Right cardiac atrium (tissue), 5 donors: Measurements from ENCODE around the gene PCSK4. TPM values are rescaled to one million over a fixed set of nuclear protein-coding genes. Genes with fewer than 3 reads are reported as not detected.

Experiments used
- ATAC-seq, 2 donors: fragments of 200-7000 bp; cut with Tn5 transposase; one replicate each; pipeline versions ENCODE4 v1.8.0 to v1.9.1; 2020; ENCODE audit warnings: moderate library complexity in 2 of 2, mild to moderate bottlenecking in 1 of 2
- DNase-seq, 3 donors: peaks; one replicate each; pipeline ENCODE4 v3.0.0-alpha.2; 2020
- H3K27ac ChIP-seq: one replicate; pipeline ENCODE4 v1.5.1; 2013; ENCODE audit warnings: mild to moderate bottlenecking, low read length, control low read depth, moderate library complexity
- H3K27me3 ChIP-seq: one replicate; pipeline ENCODE4 v1.6.1; 2013; ENCODE audit not compliant: control insufficient read depth, insufficient read depth
- H3K4me1 ChIP-seq: one replicate; pipeline ENCODE4 v1.6.1; 2013; ENCODE audit warnings: low read length; ENCODE audit not compliant: control insufficient read depth, insufficient read depth
- H3K4me3 ChIP-seq: one replicate; pipeline ENCODE4 v1.5.1; 2013; ENCODE audit warnings: low read length, control low read depth
- H3K9me3 ChIP-seq: one replicate; pipeline ENCODE4 v1.6.1; 2013; ENCODE audit warnings: low read length; ENCODE audit not compliant: control insufficient read depth
- WGBS: extraction: QIAGEN DNeasy Blood & Tissue Kit; methylation state at CpG from one replicate; pipeline ENCODE4 v1.1.7; 2013; 5-methylcytosine and 5-hydroxymethylcytosine counted together
- intact Hi-C, 4 donors: fragments of 100-400 bp; cut with DNase I; formaldehyde crosslinking; loops; one replicate each; pipeline versions ENCODE4 v1.11.0 to v1.14.0; 2022 to 2023
- polyA plus RNA-seq: library from polyadenylated mRNA; stranded (reverse); fragments of 200-250 nt; gene quantifications from one replicate; pipeline ENCODE4 v1.2.3, GENCODE V29; 2013
- total RNA-seq, 4 donors: library from RNA; stranded (reverse); fragmentation: NEBNext Ultra II Directional; extraction: Animal tissue kit (Norgen Biotek cat#: 25700); gene quantifications; one replicate each; pipeline ENCODE4 v1.2.1, GENCODE V29; 2021
- donor health status: healthy with polysubstance abuse.
- donor health status: DM: no; HTN: yes; CAD: no.
- donor health status: DM: no; HTN: no; CAD: no.
- donor health status: DM: no; HTN: yes; CAD: no; lungs with severe emphysema.
- donor health status: DM: yes; HTN: yes; CAD: no.

The PCSK4 gene
- total and polyA plus RNA-seq, 5 donors: 0.33 to 2.4 (median 1.5) TPM

DNA sequence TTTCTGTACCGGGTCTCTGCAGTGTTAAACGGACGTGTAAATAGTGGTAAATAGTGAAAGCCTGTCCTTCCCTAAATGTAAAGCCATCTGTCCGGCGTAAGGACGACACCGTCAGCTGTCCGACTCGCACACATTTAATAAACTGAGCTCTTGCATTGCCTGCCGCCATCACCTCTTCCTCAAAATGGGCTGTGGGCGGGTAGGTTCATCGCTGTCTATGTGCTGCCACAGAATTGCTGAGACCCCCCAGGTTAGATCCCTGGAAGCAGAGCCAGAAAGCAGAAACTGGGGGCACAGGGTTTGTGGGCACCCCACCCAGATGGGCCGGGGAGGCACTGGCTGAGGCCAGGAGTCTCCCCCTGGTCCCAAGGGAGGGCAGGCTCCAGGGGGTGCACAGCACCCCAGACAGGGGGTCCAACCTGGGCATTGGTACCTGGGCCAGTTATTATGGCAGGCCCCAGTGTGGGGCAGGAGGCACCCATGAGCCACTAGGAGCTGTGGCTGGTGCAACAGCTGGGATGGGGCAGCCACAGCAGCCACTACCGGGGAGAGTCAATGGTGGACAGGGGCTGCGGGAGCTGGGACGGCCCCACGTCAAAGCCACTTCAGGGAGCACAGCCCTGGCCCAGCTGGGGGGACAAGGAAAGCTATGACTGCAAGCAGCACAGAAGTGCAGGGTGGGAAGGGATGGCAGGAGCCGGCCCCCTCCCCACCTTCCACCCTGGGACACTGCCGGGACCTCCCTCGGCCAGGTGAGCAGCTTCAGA, 16.9 kb downstream of the PCSK4 start:
- Histone ChIP-seq H3K9me3 (no peaks in the 10 kb centered on the region), H3K27me3 (no peaks in the 10 kb centered on the region), H3K4me1 (peaks cover 4% of the 10 kb centered on the region), H3K27ac (no peak overlapping the region), H3K4me3 (no peak overlapping the region)
- peak; percentile 12 to 58 (median 43) for DNase-seq
- ATAC-seq: no peak
- intact Hi-C loops: no loop called here
- 64% methylated on average over 20 of the region's 20 CpGs for WGBS

DNA sequence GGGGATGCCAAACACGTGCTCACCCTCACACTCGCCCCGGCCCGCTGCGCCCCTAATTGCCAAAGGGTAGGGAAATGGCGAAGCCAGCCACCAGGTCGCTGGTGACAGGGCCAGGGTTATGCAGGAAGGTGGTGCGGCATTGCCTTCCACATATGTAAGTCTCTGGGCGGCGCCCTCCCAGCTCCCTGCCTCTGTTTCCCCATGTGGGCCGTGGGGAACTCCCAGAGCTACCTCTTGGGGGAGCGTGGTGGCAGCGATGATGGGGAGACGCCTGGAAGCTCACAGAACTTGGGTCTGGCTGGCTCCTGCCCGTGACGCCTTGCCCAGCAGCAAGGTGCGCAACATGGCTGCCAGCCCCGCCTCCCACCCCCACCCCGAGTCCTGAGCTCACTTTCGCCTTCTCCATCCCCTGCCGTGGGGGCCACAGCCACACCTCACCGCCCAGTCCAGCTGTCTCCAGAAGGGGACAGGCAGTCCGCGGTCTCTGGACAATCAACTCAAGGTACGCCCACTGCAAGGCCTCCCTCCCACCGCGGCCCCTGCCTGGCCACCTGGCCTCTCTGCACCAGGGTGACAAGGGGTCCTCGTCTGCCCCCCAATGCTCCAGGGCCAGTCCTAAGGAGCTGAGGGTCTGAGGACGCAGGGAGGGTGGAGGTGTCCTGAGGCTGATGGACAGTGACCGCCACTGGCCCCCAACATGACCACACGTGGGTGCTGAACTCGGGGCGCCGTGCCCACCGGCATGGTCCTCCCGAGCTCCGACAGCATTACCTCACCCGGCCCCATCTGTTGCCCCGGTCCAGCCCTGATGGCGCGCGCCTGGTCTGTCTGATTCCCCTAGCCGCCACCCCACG, 17.7 kb downstream of the PCSK4 start:
- peaks cover 4% of the 10 kb centered on the region for H3K4me1 ChIP-seq
- no peak overlapping the region for H3K27ac ChIP-seq
- 41% methylated on average over 44 of the region's 44 CpGs for whole genome bisulfite sequencing
- DNase-seq: peak in 2 of 3 donors; percentile 44 to 59
- H3K9me3 ChIP-seq: no peaks in the 10 kb centered on the region
- ATAC-seq: no peak
- no peak overlapping the region for H3K4me3 ChIP-seq
- intact Hi-C loops: no loop called here
- H3K27me3 ChIP-seq: no peaks in the 10 kb centered on the region

DNA sequence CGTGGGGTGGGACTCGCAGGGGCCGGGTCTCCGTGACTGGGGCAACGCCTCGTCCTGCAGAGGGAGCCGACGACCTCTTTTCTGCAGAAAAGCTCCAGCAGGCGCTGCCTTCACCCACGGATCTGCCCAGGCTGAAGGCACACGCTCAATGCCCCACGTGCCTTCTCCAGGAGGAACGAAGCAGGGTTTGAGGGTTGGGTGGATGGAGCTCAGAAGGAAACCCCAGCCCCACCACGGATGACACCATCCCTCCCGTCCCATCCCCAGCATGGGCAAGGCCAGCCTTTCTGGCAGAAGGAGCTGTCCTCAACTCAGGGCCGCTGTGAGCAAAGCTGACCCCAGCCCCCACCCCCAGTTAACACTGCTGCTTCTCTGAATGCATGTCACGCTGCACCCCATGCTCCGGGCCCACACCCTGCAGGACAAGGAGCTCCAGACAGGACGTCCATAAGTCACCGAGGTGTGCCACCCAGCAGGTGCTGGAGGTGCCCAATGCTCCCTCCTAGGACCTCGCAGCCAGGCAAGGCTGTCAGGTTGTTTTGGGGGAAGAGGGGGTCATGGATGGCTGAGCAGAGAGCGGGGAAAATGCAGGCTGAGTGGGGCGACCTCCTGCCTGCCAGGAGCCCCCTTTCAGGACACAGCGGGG, 18.5 kb downstream of the PCSK4 start:
- WGBS: 25% methylated on average over 24 of the region's 24 CpGs
- ATAC-seq (no peak), DNase-seq (peak in 2 of 3 donors; percentile 43 to 49)
- H3K27me3 ChIP-seq: no peaks in the 10 kb centered on the region
- intact Hi-C loops: no loop called here
- peaks cover 8% of the 10 kb centered on the region for H3K4me1 ChIP-seq
- no peak overlapping the region for H3K27ac ChIP-seq
- H3K9me3 ChIP-seq: no peaks in the 10 kb centered on the region
- H3K4me3 ChIP-seq: no peak overlapping the region

DNA sequence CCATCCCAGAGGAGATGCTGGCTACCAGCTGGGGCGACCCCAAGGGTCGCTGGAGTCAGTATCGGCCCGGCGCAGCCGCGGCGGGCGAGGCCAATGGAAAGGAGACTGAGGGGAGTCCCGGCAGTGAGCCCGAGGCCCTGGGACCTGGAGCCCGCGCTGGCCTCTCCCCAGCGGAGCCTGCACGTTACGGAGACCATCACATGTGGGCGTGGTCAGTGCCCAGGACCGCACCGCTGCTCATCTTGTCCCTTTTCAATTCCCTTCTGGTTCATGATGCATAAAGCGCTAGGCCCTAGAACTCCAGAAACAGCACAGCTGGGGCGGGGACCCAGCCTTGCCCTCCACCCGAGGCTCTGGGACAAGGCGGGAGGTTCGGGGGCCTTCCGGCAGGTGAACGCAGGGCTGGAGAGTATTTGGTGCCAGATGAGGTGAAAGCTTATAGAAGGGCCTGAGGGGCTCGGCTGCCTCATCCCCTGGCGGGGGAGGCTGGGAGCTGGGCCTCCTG, 19.1 kb downstream of the PCSK4 start:
- H3K4me3 ChIP-seq: peak overlapping the region; percentile 41
- ATAC-seq: peak; percentile 1 to 14
- H3K27me3 ChIP-seq: no peaks in the 10 kb centered on the region
- peaks cover 10% of the 10 kb centered on the region for H3K4me1 ChIP-seq
- intact Hi-C loops: no loop called here
- H3K9me3 ChIP-seq: no peaks in the 10 kb centered on the region
- peak in 2 of 3 donors; percentile 64 to 72 for DNase-seq
- no peak overlapping the region for H3K27ac ChIP-seq
- WGBS: 10% methylated on average over 28 of the region's 28 CpGs

DNA sequence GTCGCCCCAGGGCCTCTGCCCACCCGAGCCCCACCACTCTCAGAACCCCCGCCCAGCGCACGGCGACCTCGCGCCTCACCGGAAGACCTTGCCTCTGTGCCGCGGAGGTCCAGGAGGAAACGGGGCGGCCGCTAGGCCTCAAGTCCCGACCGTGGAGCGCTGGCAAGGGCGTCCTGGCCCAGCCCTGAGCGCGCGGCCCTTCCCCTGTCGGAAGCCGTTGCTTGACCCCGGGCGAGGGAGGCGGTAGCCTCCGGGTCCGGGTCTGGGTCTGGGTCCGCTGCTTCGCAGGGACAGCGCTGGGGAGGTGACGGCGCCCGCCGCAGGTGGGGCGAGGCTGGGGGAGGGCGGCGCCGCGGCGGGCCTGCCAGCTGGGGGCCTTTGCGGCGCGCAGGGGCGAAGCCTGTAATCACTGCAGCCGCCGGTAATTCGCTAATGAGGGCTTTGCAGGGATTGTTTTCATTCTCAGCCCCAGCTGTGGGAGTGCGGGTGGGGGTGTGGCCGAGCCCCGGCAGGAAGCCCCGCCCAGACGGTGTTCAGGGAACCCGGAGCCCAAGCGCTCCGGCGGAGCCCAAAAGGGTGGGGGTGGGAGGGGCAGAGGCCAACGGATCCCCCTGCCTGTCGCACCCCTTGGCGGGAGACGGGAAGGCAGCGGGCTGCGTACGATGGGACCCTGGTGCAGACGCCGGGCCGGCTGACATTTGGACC, 19.7 kb downstream of the PCSK4 start:
- intact Hi-C loops: no loop called here
- under 1% methylated on average over 67 of the region's 67 CpGs for WGBS

DNA sequence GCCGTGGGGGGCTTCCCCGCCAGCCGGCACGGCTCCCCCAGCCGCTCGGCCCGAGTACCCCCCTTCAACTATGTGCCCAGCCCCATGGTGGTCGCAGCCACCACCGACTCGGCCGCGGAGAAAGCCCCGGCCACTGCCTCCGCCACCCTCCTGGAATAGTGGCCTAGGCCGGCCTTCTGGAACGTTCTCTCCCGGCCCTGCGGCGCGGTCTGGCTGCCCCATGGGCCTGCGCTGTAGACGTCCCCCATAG, 20.2 kb downstream of the PCSK4 start:
- no peaks in the 10 kb centered on the region for H3K27me3 ChIP-seq
- intact Hi-C loops: no loop called here
- no peak overlapping the region for H3K27ac ChIP-seq
- no peaks in the 10 kb centered on the region for H3K9me3 ChIP-seq
- DNase-seq (no peak), ATAC-seq (peak in 1 of 2 donors; percentile 1)
- 6% methylated on average over 22 of the region's 22 CpGs for WGBS
- peak overlapping the region; percentile 41 for H3K4me3 ChIP-seq
- peaks cover 10% of the 10 kb centered on the region for H3K4me1 ChIP-seq

More for the DNA sequence above, 19.7 kb downstream of the PCSK4 start:
- H3K27ac ChIP-seq: no peak overlapping the region
- peak overlapping the region; percentile 41 for H3K4me3 ChIP-seq
- DNase-seq (peak; percentile 53 to 83 (median 76)), ATAC-seq (peak; percentile 20 to 49)
- no peaks in the 10 kb centered on the region for H3K27me3 ChIP-seq
- no peaks in the 10 kb centered on the region for H3K9me3 ChIP-seq
- H3K4me1 ChIP-seq: peaks cover 10% of the 10 kb centered on the region

DNA sequence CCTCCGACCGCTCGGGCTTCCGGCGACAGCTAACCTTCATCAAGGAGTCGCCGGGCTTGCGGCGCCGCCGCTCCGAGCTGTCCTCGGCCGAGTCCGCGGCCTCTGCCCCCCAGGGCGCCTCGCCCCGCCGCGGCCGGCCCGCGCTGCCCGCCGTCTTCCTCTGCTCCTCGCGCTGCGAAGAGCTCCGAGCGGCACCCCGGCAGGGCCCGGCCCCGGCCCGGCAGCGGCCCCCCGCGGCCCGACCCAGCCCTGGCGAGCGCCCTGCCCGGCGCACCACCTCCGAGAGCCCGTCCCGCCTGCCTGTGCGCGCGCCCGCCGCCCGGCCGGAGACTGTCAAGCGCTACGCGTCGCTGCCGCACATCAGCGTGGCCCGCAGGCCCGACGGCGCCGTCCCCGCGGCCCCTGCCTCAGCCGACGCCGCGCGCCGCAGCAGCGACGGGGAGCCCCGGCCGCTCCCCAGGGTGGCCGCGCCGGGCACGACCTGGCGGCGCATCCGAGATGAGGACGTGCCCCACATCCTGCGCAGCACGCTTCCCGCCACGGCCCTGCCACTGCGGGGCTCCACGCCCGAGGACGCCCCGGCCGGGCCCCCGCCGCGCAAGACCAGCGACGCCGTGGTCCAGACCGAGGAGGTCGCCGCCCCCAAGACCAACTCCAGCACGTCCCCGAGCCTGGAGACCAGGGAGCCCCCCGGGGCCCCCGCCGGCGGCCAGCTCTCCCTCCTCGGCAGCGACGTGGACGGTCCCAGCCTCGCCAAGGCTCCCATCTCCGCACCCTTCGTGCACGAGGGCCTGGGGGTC, 20.7 kb downstream of the PCSK4 start:
- Histone ChIP-seq H3K27ac (no peak overlapping the region), H3K4me3 (peak overlapping the region; percentile 41), H3K27me3 (no peaks in the 10 kb centered on the region), H3K4me1 (peaks cover 10% of the 10 kb centered on the region), H3K9me3 (no peaks in the 10 kb centered on the region)
- ATAC-seq (no peak), DNase-seq (peak; percentile 15 to 57 (median 56))
- WGBS: 2% methylated on average over 117 of the region's 117 CpGs
- intact Hi-C loops: no loop called here

DNA sequence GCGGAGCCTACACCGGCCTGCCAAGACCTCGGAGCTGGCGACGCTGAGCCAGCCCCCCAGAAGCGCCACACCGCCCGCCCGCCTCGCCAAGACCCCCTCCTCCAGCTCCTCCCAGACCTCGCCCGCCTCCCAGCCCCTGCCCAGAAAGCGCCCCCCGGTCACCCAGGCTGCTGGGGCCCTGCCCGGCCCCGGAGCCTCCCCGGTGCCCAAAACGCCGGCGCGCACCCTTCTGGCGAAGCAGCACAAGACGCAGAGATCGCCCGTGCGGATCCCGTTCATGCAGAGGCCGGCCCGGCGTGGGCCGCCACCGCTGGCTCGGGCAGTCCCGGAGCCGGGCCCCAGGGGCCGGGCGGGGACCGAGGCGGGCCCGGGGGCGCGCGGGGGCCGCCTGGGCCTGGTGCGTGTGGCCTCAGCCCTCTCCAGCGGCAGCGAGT, 21.3 kb downstream of the PCSK4 start:
- ATAC-seq (no peak), DNase-seq (peak; percentile 35 to 70 (median 70))
- Histone ChIP-seq H3K27ac (no peak overlapping the region), H3K27me3 (no peaks in the 10 kb centered on the region), H3K9me3 (no peaks in the 10 kb centered on the region), H3K4me1 (peaks cover 10% of the 10 kb centered on the region), H3K4me3 (peak overlapping the region; percentile 41)
- intact Hi-C loops: no loop called here
- WGBS: 3% methylated on average over 47 of the region's 47 CpGs

DNA sequence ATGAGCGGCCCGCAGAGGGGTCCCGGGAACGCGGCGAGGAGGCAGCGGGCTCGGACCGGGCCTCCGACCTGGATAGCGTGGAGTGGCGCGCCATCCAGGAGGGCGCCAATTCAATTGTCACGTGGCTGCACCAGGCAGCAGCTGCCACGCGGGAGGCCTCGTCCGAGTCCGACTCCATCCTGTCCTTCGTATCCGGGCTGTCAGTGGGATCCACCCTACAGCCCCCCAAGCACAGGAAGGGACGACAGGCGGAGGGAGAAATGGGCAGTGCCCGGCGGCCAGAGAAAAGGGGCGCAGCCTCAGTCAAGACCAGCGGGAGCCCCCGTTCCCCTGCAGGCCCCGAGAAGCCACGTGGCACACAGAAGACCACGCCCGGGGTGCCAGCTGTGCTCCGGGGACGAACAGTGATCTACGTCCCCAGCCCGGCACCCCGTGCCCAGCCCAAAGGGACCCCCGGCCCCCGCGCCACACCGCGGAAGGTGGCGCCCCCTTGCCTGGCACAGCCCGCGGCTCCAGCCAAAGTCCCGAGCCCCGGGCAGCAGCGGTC, 21.8 kb downstream of the PCSK4 start:
- peaks cover 10% of the 10 kb centered on the region for H3K4me1 ChIP-seq
- no peaks in the 10 kb centered on the region for H3K9me3 ChIP-seq
- peak overlapping the region; percentile 41 for H3K4me3 ChIP-seq
- WGBS: 7% methylated on average over 49 of the region's 49 CpGs
- no peak overlapping the region for H3K27ac ChIP-seq
- intact Hi-C loops: no loop called here
- ATAC-seq (no peak), DNase-seq (peak; percentile 11 to 46 (median 44))
- H3K27me3 ChIP-seq: no peaks in the 10 kb centered on the region
